ENCODE data around the gene DOCK3. TPM values are rescaled to one million over a fixed set of nuclear protein-coding genes. Genes with fewer than 3 reads are reported as not detected.
"Not testable (repeated sequence)": the region's sequence is repeated elsewhere in the genome, so short reads cannot be mapped to it uniquely, and the experiment has no call there.

Gene DOCK3
- total RNA-seq, 1 donor from 2014 or later: 2.7 TPM

- Histone ChIP-seq H3K27me3 (no peaks in the 10 kb centered on the region), H3K27ac (no peak overlapping the region), H3K9me3 (no peaks in the 10 kb centered on the region), H3K4me1 (no peaks in the 10 kb centered on the region), H3K36me3 (no peaks in the 10 kb centered on the region), H3K4me3 (no peak overlapping the region)
- ATAC-seq (no peak), DNase-seq (no peak)
- no peak for TF ChIP-seq CTCF (IDR thresholded peaks at IDR 0.05)
- intact Hi-C loops (cut with DNase I): no loop called here
Observed at GRCh38 chr3:51156147-51156546, 481.4 kb downstream of the DOCK3 start.

GRCh38 chr3:51163051-51163450, 488.3 kb downstream of the DOCK3 start:
- Histone ChIP-seq H3K36me3 (no peaks in the 10 kb centered on the region), H3K4me3 (no peak overlapping the region), H3K9me3 (no peaks in the 10 kb centered on the region), H3K27ac (no peak overlapping the region), H3K4me1 (no peaks in the 10 kb centered on the region), H3K27me3 (no peaks in the 10 kb centered on the region)
- no peak for DNase-seq
- no peak for ATAC-seq
- TF ChIP-seq CTCF (IDR thresholded peaks at IDR 0.05): no peak
- intact Hi-C loops (cut with DNase I): no loop called here

GRCh38 chr3:51173518-51174271, 499.0 kb downstream of the DOCK3 start:
- no peaks in the 10 kb centered on the region for H3K27me3 ChIP-seq
- intact Hi-C loops (cut with DNase I): no loop called here
- no peak for ATAC-seq
- DNase-seq: no peak
- H3K9me3 ChIP-seq: peaks cover 8% of the 10 kb centered on the region
- no peaks in the 10 kb centered on the region for H3K4me1 ChIP-seq
- no peaks in the 10 kb centered on the region for H3K36me3 ChIP-seq
- H3K4me3 ChIP-seq: no peak overlapping the region
- no peak for TF ChIP-seq CTCF (IDR thresholded peaks at IDR 0.05)
- H3K27ac ChIP-seq: no peak overlapping the region

GRCh38 chr3:51176923-51177322, 502.2 kb downstream of the DOCK3 start:
- Histone ChIP-seq H3K4me3 (no peak overlapping the region), H3K27ac (no peak overlapping the region), H3K9me3 (peaks cover 8% of the 10 kb centered on the region), H3K27me3 (no peaks in the 10 kb centered on the region), H3K36me3 (no peaks in the 10 kb centered on the region), H3K4me1 (no peaks in the 10 kb centered on the region)
- DNase-seq (no peak), ATAC-seq (no peak)
- intact Hi-C loops (cut with DNase I): no loop called here
- TF ChIP-seq CTCF (IDR thresholded peaks at IDR 0.05): no peak

- DNase-seq; H3K9me3 ChIP-seq; ATAC-seq; H3K4me1 ChIP-seq; intact Hi-C loops (cut with DNase I); H3K4me3 ChIP-seq; H3K36me3 ChIP-seq; H3K27me3 ChIP-seq; H3K27ac ChIP-seq: not testable (repeated sequence)
Observed at GRCh38 chr3:51186446-51186845, 511.7 kb downstream of the DOCK3 start.

- no peak for DNase-seq
- Histone ChIP-seq H3K4me3 (no peak overlapping the region), H3K27ac (no peak overlapping the region), H3K9me3 (no peaks in the 10 kb centered on the region), H3K4me1 (no peaks in the 10 kb centered on the region), H3K36me3 (no peaks in the 10 kb centered on the region), H3K27me3 (no peaks in the 10 kb centered on the region)
- no peak for ATAC-seq
- intact Hi-C loops (cut with DNase I): no loop called here
- no peak for TF ChIP-seq CTCF (IDR thresholded peaks at IDR 0.05)
Observed at GRCh38 chr3:51190199-51190598, 515.5 kb downstream of the DOCK3 start.
